Peyer's patch (tissue), 4 donors: ENCODE measurements around the gene MEGF10.

Experiments used
- CTCF ChIP-seq, 6 experiments: fragments of 450-650 bp in 4 of 6; fragments of 200-600 bp in 2 of 6; sonication (generic) in 1 of 6; IDR thresholded peaks; one replicate each; pipeline ENCODE4 v1.5.1; 2017 to 2019; ENCODE audit warnings: antibody characterized with exemption in 6 of 6, mild to moderate bottlenecking in 3 of 6, moderate library complexity in 1 of 6
- POLR2A ChIP-seq, 2 donors: fragments of 450-650 bp; IDR thresholded peaks; one replicate each; pipeline ENCODE4 v1.5.1; 2017; ENCODE audit warnings: antibody characterized with exemption in 2 of 2, mild to moderate bottlenecking in 2 of 2, moderate library complexity in 2 of 2

- TF ChIP-seq CTCF (IDR thresholded peaks at IDR 0.05) (no peak), POLR2A (IDR thresholded peaks at IDR 0.05) (no peak)
Measured at GRCh38 chr5:127321465-127321864, 30.9 kb downstream of the MEGF10 start.
